HEK293T (cell line): ENCODE measurements around the gene TOR2A.

ENCODE experiments used
- FOXM1 ChIP-seq: fragments of 450-650 bp; IDR thresholded peaks from 2 replicates; pipeline ENCODE4 v1.6.1; 2017; ENCODE audit warnings: mild to moderate bottlenecking, borderline replicate concordance
- TF ChIP-seq, protein P1 (sequence below): fragments of 450-650 bp; IDR thresholded peaks from 2 replicates; pipeline ENCODE4 v1.6.1; 2016

DNA sequence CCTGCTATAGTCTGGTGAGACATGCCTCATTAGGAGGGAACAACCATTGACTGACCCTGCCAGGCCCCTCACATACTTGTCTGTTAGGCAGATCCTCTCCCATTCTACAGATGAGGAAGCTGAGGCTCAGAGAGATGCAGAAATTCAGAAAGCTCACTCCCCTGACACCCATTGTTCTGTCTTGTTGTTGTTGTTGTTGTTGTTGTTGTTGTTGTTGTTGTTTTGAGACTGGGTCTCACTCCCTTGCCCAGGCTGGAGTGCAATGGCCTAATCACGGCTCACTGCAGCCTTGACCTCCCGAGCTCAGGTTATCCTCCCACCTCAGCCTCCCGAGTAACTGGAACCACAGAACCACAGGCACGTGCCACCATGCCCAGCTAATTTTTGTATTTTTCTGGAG is 41.4 kb downstream of the TOR2A start:
- TF ChIP-seq, protein P1, sequence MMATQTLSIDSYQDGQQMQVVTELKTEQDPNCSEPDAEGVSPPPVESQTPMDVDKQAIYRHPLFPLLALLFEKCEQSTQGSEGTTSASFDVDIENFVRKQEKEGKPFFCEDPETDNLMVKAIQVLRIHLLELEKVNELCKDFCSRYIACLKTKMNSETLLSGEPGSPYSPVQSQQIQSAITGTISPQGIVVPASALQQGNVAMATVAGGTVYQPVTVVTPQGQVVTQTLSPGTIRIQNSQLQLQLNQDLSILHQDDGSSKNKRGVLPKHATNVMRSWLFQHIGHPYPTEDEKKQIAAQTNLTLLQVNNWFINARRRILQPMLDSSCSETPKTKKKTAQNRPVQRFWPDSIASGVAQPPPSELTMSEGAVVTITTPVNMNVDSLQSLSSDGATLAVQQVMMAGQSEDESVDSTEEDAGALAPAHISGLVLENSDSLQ: no peak
- no peak for TF ChIP-seq FOXM1
